RCC 7860 (cell line): ENCODE measurements around the gene KRTAP12-3.

ENCODE experiments used
- DNase-seq: peaks from one replicate; pipeline ENCODE4 v3.0.0-alpha.2; 2015; ENCODE audit warnings: low spot score
- FAIRE-seq: peaks from 2 replicates; lab custom pipeline; 2012; peaks lifted over from hg19 to GRCh38; lab: Jason Lieb, UNC

The KRTAP12-3 gene

DNA sequence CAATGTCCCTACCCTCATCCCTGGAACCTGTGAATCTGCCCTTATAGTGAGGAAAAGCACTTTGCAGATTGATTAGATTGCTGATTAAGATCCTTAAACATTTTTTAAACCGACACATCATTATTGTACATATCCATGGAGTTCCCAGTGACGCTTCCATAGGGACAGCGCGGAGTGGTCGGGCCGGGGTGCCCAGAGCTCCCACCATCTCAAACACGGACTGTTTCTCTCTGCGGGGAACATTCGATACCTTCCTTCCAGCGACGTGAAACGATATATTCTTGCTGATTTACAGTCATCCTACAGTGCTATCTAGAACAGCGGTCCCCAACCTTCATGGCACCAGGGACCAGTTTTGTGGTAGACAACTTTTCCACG lies 43.3 kb downstream of the KRTAP12-3 start:
- FAIRE-seq (no peak), DNase-seq (no peak)

GRCh38 chr21:44701541-44701940 lies 43.8 kb downstream of the KRTAP12-3 start:
- FAIRE-seq (no peak), DNase-seq (no peak)

DNA sequence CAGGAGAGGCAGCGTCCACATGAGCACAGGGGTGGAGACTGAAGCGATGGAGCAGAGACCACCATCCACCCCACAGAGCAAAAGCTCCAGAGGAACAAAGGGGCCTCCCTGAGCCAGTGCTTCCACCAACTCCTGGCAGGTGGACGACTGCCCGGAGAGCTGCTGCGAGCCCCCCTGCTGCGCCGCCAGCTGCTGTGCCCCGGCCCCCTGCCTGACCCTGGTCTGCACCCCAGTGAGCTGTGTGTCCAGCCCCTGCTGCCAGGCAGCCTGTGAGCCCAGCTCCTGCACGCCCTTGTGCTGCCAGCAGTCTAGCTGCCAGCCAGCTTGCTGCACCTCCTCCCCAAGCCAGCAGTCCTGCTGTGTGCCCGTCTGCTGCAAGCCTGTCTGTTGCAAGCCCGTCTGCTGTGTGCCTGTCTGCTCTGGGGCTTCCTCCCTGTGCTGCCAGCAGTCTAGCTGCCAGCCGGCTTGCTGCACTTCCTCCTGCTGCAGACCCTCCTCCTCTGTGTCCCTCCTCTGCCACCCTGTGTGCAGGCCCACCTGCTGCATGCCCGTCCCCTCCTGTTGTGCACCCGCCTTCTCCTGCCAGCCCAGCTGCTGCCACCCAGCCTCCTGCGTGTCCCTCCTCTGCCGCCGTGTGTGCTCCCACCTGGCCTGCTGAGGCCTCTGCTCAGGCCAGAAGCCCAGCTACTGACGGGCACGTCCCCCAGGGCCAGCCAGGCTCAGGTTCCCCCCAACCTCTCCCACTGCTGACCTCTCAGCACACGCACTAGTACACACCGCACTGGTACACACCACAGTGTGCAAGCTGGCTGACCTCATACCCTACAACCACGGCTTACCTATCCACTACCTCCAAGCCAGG lies 44.6 kb downstream of the KRTAP12-3 start:
- no peak for FAIRE-seq
- no peak for DNase-seq

- FAIRE-seq (no peak), DNase-seq (no peak)
These were observed 45.4 kb downstream of the KRTAP12-3 start for GRCh38 chr21:44702973-44703730.

GRCh38 chr21:44703731-44704635 lies 46.3 kb downstream of the KRTAP12-3 start:
- no peak for FAIRE-seq
- no peak for DNase-seq

DNA sequence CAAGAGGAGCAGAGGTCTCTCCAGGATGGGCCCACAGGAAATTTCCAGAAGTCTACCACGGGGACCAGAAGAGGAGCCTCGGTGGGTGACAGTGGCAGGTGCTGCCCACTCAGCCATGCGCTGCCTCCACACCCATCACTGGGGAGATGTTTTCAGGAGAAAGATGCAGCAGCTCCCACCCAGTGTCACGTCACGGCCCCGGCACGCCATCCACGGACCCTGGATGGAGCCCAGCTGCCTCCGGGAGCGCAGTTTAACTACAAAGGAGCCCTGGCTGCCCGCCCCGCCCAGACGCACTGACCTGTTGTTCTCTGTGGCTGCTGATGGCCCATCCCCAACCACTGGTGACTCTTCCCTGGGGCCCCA lies 46.9 kb downstream of the KRTAP12-3 start:
- no peak for DNase-seq
- FAIRE-seq = no peak

DNA sequence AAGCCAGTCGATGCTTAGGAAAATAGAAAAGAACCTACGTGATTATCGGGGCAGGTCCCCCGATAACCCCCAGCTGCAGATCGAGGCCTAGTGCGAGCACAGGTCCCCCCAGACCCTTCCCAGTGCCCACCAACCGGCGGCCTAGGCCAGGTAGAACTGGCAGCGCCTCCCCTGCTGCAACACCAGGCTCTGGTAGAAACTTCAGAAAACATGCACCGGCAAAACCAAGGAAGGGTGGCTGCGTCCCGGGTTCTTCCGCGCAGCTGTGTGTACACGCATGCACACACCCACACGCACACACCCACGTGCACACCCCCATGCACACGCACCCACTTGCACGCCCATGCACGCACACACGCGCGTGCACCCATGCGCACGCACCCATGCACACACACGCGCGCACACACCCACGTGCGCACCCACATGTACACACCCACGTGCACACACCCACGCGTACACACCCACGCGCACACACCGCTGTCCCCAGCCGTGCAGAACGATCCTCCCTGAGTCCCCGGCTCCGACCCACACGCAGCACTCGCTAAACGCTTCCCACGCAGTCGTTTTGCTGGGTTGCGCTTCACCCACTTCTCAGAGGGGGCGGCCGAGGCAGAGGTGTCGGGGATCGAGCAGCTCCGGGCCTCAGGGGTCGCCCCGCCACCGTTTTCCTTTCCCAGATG lies 48.4 kb downstream of the KRTAP12-3 start:
- DNase-seq (no peak), FAIRE-seq (no peak)

GRCh38 chr21:44706706-44707581 lies 49.2 kb downstream of the KRTAP12-3 start:
- DNase-seq = no peak
- no peak for FAIRE-seq
